Osteoblast (primary cell): Measurements from ENCODE around the gene HDAC10. TPM values are rescaled to one million over a fixed set of nuclear protein-coding genes. Genes with fewer than 3 reads are reported as not detected.
A peak's percentile ranks its signal among the peaks of the same experiment; 100 is the strongest.

ENCODE experiments used
- DNase-seq: peaks from one replicate; pipeline ENCODE4 v3.0.0; 2011; ENCODE audit warnings: low spot score, mixed read lengths; ENCODE audit not compliant: insufficient read length; ENCODE audit errors: missing footprints
- H2AFZ ChIP-seq: 2 replicates; pipeline ENCODE4 v1.6.0; 2011; ENCODE audit warnings: mild to moderate bottlenecking, low read length
- H3K27ac ChIP-seq: 2 replicates; pipeline ENCODE4 v1.5.1; 2011; ENCODE audit warnings: mild to moderate bottlenecking, low read depth, low read length, moderate library complexity
- H3K27me3 ChIP-seq: 2 replicates; pipeline ENCODE4 v1.6.0; 2012; ENCODE audit warnings: mild to moderate bottlenecking, control low read depth, inconsistent platforms, low read length, moderate library complexity; ENCODE audit not compliant: insufficient read depth
- H3K36me3 ChIP-seq: 2 replicates; pipeline ENCODE4 v1.5.1; 2011; ENCODE audit warnings: mild to moderate bottlenecking, low read length, control low read depth, moderate library complexity; ENCODE audit not compliant: insufficient read depth
- H3K4me1 ChIP-seq: 2 replicates; pipeline ENCODE4 v1.5.1; 2011; ENCODE audit warnings: mild to moderate bottlenecking, low read length, control low read depth, moderate library complexity; ENCODE audit not compliant: insufficient read depth
- H3K4me2 ChIP-seq: 2 replicates; pipeline ENCODE4 v1.6.0; 2011; ENCODE audit warnings: mild to moderate bottlenecking, low read length; ENCODE audit not compliant: insufficient read depth
- H3K4me3 ChIP-seq: fragments of 200-600 bp; sonication (generic); 3 replicates; pipeline ENCODE4 v1.5.1; 2012; ENCODE audit warnings: mild to moderate bottlenecking, low read length, inconsistent platforms; ENCODE audit not compliant: insufficient read depth
- H3K79me2 ChIP-seq: 2 replicates; pipeline ENCODE4 v1.6.0; 2012; ENCODE audit warnings: mild to moderate bottlenecking, low read length, control low read depth, inconsistent platforms; ENCODE audit not compliant: insufficient read depth
- H3K9me3 ChIP-seq: 2 replicates; pipeline ENCODE4 v1.5.1; 2011; ENCODE audit warnings: low read depth, low read length, control low read depth
- H4K20me1 ChIP-seq: 2 replicates; pipeline ENCODE4 v1.6.0; 2012; ENCODE audit warnings: mild to moderate bottlenecking, low read length, control low read depth; ENCODE audit not compliant: insufficient read depth
- CTCF ChIP-seq: IDR thresholded peaks from 2 replicates; pipeline ENCODE4 v1.5.1; 2011; ENCODE audit warnings: mild to moderate bottlenecking, low read depth, low read length, moderate library complexity; ENCODE audit errors: extremely low read depth
- total RNA-seq: library from RNA; depleted of rRNA; stranded (reverse); fragments of >200 nt; gene quantifications from 2 replicates; pipeline ENCODE4 v1.2.3, GENCODE V29; 2012

Gene HDAC10
- total RNA-seq, 1 donor, result 19.2 TPM

- no peaks in the 10 kb centered on the region for H3K9me3 ChIP-seq
- peak; percentile 83 for DNase-seq
- peaks cover 85% of the 10 kb centered on the region for H3K79me2 ChIP-seq
- no peak for TF ChIP-seq CTCF
- peaks cover 32% of the 10 kb centered on the region for H3K4me1 ChIP-seq
- peaks cover 31% of the 10 kb centered on the region for H4K20me1 ChIP-seq
- peaks cover 19% of the 10 kb centered on the region for H3K36me3 ChIP-seq
- peak overlapping the region; percentile 83 for H3K27ac ChIP-seq
- H3K27me3 ChIP-seq, result no peaks in the 10 kb centered on the region
- H2AFZ ChIP-seq, result peak overlapping the region; percentile 70
- peak overlapping the region; percentile 95 for H3K4me2 ChIP-seq
- peak overlapping the region; percentile 100 for H3K4me3 ChIP-seq
Measured at GRCh38 chr22:50245214-50246072, 5.6 kb downstream of the HDAC10 start.

- Histone ChIP-seq H3K79me2 (peaks cover 86% of the 10 kb centered on the region), H4K20me1 (peaks cover 34% of the 10 kb centered on the region), H3K27me3 (no peaks in the 10 kb centered on the region), H3K4me2 (peak within 1 kb of the TSS; percentile 95), H3K27ac (peak within 1 kb of the TSS; percentile 83), H3K9me3 (no peaks in the 10 kb centered on the region), H3K4me3 (peak within 1 kb of the TSS; percentile 100), H3K36me3 (peaks cover 26% of the 10 kb centered on the region), H3K4me1 (peaks cover 25% of the 10 kb centered on the region), H2AFZ (peak within 1 kb of the TSS; percentile 91)
- DNase-seq, result peak; percentile 100
- no peak for TF ChIP-seq CTCF
Measured at GRCh38 chr22:50244420-50245213, 6.4 kb downstream of the HDAC10 start, which contains the start of gene TUBGCP6. TUBGCP6 (minus strand) TSS chr22:50245023; CDS start chr22:50244459, 564 bp downstream.

- peaks cover 25% of the 10 kb centered on the region for H3K4me1 ChIP-seq
- peak overlapping the region; percentile 80 for H2AFZ ChIP-seq
- H3K4me2 ChIP-seq, result peak overlapping the region; percentile 95
- peak overlapping the region; percentile 83 for H3K27ac ChIP-seq
- peaks cover 29% of the 10 kb centered on the region for H3K36me3 ChIP-seq
- H3K79me2 ChIP-seq, result peaks cover 87% of the 10 kb centered on the region
- peaks cover 38% of the 10 kb centered on the region for H4K20me1 ChIP-seq
- no peak for TF ChIP-seq CTCF
- H3K9me3 ChIP-seq, result no peaks in the 10 kb centered on the region
- H3K27me3 ChIP-seq, result no peaks in the 10 kb centered on the region
- H3K4me3 ChIP-seq, result peak overlapping the region; percentile 100
- DNase-seq, result no peak
Measured at GRCh38 chr22:50243685-50244419, 7.2 kb downstream of the HDAC10 start.
